GM19240 (cell line): ENCODE data around the gene GOLGA6C.
"Not testable (repeated sequence)": the region's sequence is repeated elsewhere in the genome, so short reads cannot be mapped to it uniquely, and the experiment has no call there.

Experiments
- DNase-seq: peaks from one replicate; pipeline ENCODE4 v3.0.0; 2011; ENCODE audit warnings: low spot score; ENCODE audit not compliant: insufficient read length

The GOLGA6C gene

GRCh38 chr15:75252285-75252684, 5.8 kb upstream of the GOLGA6C start:
- not testable (repeated sequence) for DNase-seq

GRCh38 chr15:75258620-75259343, 648 bp downstream of the GOLGA6C start:
- not testable (repeated sequence) for DNase-seq

- not testable (repeated sequence) for DNase-seq
Observed at GRCh38 chr15:75259873-75260272, 1.7 kb downstream of the GOLGA6C start.

- DNase-seq = not testable (repeated sequence)
Observed at GRCh38 chr15:75273751-75274359, 15.7 kb downstream of the GOLGA6C start.

GRCh38 chr15:75274509-75275107, 16.5 kb downstream of the GOLGA6C start:
- not testable (repeated sequence) for DNase-seq

GRCh38 chr15:75275617-75276016, 17.5 kb downstream of the GOLGA6C start:
- not testable (repeated sequence) for DNase-seq

- DNase-seq = not testable (repeated sequence)
Observed at GRCh38 chr15:75278497-75278896, 20.4 kb downstream of the GOLGA6C start.

- not testable (repeated sequence) for DNase-seq
Observed at GRCh38 chr15:75282572-75282971, 24.4 kb downstream of the GOLGA6C start, which contains the start of gene GOLGA6D. Gene GOLGA6D, plus strand, starts transcription at chr15:75282835. Its CDS starts 41 bp downstream, at chr15:75282876.

GRCh38 chr15:75284152-75284551, 26.0 kb downstream of the GOLGA6C start:
- DNase-seq = not testable (repeated sequence)

- DNase-seq = not testable (repeated sequence)
Observed at GRCh38 chr15:75293660-75294059, 35.5 kb downstream of the GOLGA6C start.

- not testable (repeated sequence) for DNase-seq
Observed at GRCh38 chr15:75298541-75299310, 40.6 kb downstream of the GOLGA6C start.

- DNase-seq = not testable (repeated sequence)
Observed at GRCh38 chr15:75299311-75299688, 41.2 kb downstream of the GOLGA6C start.

- DNase-seq = not testable (repeated sequence)
Observed at GRCh38 chr15:75300026-75300425, 41.9 kb downstream of the GOLGA6C start.

GRCh38 chr15:75302318-75302717, 44.2 kb downstream of the GOLGA6C start:
- no peak for DNase-seq

- not testable (repeated sequence) for DNase-seq
Observed at GRCh38 chr15:75302753-75303152, 44.6 kb downstream of the GOLGA6C start.

- no peak for DNase-seq
Observed at GRCh38 chr15:75306188-75306587, 48.1 kb downstream of the GOLGA6C start.

GRCh38 chr15:75307778-75308390, 49.8 kb downstream of the GOLGA6C start:
- DNase-seq = peak; percentile 42

GRCh38 chr15:75309711-75310110, 51.6 kb downstream of the GOLGA6C start:
- no peak for DNase-seq

- DNase-seq = not testable (repeated sequence)
Observed at GRCh38 chr15:75312548-75312947, 54.4 kb downstream of the GOLGA6C start.

GRCh38 chr15:75313116-75313845, 55.1 kb downstream of the GOLGA6C start:
- no peak for DNase-seq
